NB4 (cell line): ENCODE data around the gene CLTCL1.

Experiments
- POLR2A ChIP-seq: IDR thresholded peaks from 2 replicates; pipeline ENCODE4 v1.6.1; 2011; ENCODE audit warnings: mild to moderate bottlenecking; ENCODE audit not compliant: insufficient read length; ENCODE audit errors: extremely low read depth
- TF ChIP-seq, protein P1 (sequence below): IDR thresholded peaks from one replicate; pipeline ENCODE4 v1.5.1; 2012; ENCODE audit warnings: low read depth, low read length

DNA sequence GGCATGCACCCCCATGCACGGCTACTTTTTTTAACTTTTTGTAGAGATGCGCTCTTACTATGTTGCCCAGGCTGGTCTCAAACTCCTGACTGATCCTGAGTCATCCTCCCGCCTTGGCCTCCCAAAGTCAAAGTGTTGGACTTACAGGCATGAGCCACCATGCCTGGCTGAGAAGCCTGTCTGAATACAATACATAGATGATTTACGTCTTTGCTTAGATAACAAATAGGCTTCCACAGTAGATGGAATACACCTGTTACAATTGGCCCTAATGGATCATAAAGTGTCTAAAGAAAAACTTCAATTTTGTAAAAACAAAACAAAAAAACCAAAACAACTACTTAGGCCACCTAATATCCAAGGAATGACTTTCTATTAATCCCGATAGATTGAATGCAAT is 13.0 kb upstream of the CLTCL1 start:
- TF ChIP-seq, protein P1, sequence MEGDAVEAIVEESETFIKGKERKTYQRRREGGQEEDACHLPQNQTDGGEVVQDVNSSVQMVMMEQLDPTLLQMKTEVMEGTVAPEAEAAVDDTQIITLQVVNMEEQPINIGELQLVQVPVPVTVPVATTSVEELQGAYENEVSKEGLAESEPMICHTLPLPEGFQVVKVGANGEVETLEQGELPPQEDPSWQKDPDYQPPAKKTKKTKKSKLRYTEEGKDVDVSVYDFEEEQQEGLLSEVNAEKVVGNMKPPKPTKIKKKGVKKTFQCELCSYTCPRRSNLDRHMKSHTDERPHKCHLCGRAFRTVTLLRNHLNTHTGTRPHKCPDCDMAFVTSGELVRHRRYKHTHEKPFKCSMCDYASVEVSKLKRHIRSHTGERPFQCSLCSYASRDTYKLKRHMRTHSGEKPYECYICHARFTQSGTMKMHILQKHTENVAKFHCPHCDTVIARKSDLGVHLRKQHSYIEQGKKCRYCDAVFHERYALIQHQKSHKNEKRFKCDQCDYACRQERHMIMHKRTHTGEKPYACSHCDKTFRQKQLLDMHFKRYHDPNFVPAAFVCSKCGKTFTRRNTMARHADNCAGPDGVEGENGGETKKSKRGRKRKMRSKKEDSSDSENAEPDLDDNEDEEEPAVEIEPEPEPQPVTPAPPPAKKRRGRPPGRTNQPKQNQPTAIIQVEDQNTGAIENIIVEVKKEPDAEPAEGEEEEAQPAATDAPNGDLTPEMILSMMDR, result no peak
- TF ChIP-seq POLR2A, result no peak
